ENCODE results near the gene NANOS2. TPM values are rescaled to one million over a fixed set of nuclear protein-coding genes. Genes with fewer than 3 reads are reported as not detected.

Gene NANOS2
- total and polyA plus RNA-seq, 2 of the 13 experiments (the other 11 are each of a cell fraction or from before 2014, with no cell fraction given): not detected

DNA sequence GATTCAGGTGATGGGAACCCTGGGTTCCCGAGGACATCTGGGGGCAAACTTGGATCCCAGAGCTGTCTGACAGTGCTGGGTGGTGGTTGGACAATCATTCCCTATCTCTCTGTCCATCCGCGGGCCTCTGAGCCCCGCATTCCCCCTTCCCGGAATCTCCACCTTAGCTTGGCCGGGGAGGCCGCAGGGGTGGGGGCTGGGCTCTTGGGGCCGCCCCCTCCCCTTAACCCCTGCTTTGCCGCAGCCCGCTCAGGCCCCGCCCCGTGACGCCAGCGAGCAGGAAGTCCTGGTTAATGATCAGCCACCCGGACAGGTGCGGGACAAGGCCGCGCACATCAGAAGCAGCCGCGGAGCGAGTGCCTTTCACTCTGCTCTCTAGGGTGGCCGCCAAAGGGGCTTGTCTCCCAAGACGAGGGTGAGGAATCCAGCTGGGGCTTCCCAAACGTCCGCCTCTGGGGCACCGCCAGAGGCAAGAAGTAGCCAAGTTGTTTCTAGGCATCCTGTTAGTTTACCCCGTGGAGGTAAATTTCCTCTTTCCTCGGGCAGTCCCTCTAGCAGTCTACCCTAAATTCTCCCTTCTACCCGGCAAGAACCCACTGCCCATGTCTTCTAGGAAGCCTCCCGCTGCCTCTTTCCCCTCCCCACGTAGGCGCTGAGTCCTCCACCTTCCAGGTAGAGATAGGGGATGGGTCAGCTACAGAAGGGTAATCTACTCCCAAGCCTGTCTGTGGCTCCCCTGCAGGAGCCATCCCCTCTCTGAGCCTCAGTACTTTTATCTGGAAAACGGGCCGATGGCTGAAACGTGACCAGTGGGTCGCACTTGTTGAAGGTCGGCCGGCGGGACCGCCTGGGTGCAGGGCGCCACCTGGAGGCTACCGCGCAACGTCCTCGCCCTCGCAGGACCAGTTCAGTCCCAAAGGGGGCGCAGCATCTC is 31.7 kb downstream of the NANOS2 start (continued):
- TF ChIP-seq DZIP1 (CRISPR knock-in tag; IDR thresholded peaks at IDR 0.05) (peak; percentile 32; the same call in 1 of the 2 replicates), BATF2 (CRISPR knock-in tag; IDR thresholded peaks at IDR 0.05) (no peak), ZNF674 (CRISPR knock-in tag; IDR thresholded peaks at IDR 0.05; ENCODE audit: low read depth) (no peak), FOXO4 (CRISPR knock-in tag; conservative IDR thresholded peaks at IDR 0.05) (no peak), NONO (IDR thresholded peaks at IDR 0.05) (no peak), NONO (CRISPR knock-in tag; conservative IDR thresholded peaks at IDR 0.05) (peak; percentile 78), SP2 (CRISPR knock-in tag; IDR thresholded peaks at IDR 0.05) (no peak), ATRX (CRISPR knock-in tag; IDR thresholded peaks at IDR 0.05; ENCODE audit: borderline replicate concordance) (no peak), ZNF24 (IDR thresholded peaks at IDR 0.05) (peak; percentile 80), TOE1 (CRISPR knock-in tag; IDR thresholded peaks at IDR 0.05) (no peak), NFAT5 (CRISPR knock-in tag; IDR thresholded peaks at IDR 0.05) (peak; percentile 47; the same call in 1 of the 2 replicates)
- TF ChIP-seq, protein P1, sequence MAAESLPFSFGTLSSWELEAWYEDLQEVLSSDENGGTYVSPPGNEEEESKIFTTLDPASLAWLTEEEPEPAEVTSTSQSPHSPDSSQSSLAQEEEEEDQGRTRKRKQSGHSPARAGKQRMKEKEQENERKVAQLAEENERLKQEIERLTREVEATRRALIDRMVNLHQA (CRISPR knock-in tag; IDR thresholded peaks at IDR 0.05): no peak
- TF ChIP-seq, protein P2, sequence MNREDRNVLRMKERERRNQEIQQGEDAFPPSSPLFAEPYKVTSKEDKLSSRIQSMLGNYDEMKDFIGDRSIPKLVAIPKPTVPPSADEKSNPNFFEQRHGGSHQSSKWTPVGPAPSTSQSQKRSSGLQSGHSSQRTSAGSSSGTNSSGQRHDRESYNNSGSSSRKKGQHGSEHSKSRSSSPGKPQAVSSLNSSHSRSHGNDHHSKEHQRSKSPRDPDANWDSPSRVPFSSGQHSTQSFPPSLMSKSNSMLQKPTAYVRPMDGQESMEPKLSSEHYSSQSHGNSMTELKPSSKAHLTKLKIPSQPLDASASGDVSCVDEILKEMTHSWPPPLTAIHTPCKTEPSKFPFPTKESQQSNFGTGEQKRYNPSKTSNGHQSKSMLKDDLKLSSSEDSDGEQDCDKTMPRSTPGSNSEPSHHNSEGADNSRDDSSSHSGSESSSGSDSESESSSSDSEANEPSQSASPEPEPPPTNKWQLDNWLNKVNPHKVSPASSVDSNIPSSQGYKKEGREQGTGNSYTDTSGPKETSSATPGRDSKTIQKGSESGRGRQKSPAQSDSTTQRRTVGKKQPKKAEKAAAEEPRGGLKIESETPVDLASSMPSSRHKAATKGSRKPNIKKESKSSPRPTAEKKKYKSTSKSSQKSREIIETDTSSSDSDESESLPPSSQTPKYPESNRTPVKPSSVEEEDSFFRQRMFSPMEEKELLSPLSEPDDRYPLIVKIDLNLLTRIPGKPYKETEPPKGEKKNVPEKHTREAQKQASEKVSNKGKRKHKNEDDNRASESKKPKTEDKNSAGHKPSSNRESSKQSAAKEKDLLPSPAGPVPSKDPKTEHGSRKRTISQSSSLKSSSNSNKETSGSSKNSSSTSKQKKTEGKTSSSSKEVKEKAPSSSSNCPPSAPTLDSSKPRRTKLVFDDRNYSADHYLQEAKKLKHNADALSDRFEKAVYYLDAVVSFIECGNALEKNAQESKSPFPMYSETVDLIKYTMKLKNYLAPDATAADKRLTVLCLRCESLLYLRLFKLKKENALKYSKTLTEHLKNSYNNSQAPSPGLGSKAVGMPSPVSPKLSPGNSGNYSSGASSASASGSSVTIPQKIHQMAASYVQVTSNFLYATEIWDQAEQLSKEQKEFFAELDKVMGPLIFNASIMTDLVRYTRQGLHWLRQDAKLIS (CRISPR knock-in tag; IDR thresholded peaks at IDR 0.05): no peak

All from HepG2 (cell line).